Right renal cortex interstitium (tissue), 3 donors: ENCODE results near the gene METTL26. TPM values are rescaled to one million over a fixed set of nuclear protein-coding genes. Genes with fewer than 3 reads are reported as not detected.
A peak's percentile ranks its signal among the peaks of the same experiment; 100 is the strongest.

Source experiments
- DNase-seq, 3 donors: peaks; one replicate each; pipeline ENCODE4 v3.0.0-alpha.2; 2013; ENCODE audit warnings: low read depth in 3 of 3, low spot score in 2 of 3
- polyA plus RNA-seq, 3 donors: library from polyadenylated mRNA; unstranded; fragments of 120-200 nt; gene quantifications; one replicate each; pipeline ENCODE4 v1.2.1, GENCODE V29; 2013; ENCODE audit not compliant: insufficient read length in 3 of 3

METTL26 gene
- polyA plus RNA-seq, result 10 to 100 TPM; 34.8 to 45.2 (median 42.0) TPM

- peak; percentile 77 to 88 (median 85) for DNase-seq
Observed at GRCh38 chr16:636206-637080, at the start of gene METTL26. Gene METTL26 (minus strand): TSS chr16:636305. CDS start chr16:636290, 15 bp downstream.

GRCh38 chr16:684961-685696 is 49.0 kb upstream of the METTL26 start:
- no peak for DNase-seq

- peak in 2 of 3 donors; percentile 78 to 88 for DNase-seq
Observed at GRCh38 chr16:684071-684794, 48.1 kb upstream of the METTL26 start, which contains the start of gene JMJD8. Gene JMJD8 (minus strand): TSS chr16:684334. CDS start chr16:684319, 15 bp downstream.

- DNase-seq, result no peak
Observed at GRCh38 chr16:683396-684070, 47.4 kb upstream of the METTL26 start.

GRCh38 chr16:682493-683395 is 46.6 kb upstream of the METTL26 start:
- no peak for DNase-seq

GRCh38 chr16:681746-682427 is 45.8 kb upstream of the METTL26 start:
- DNase-seq, result no peak

- no peak for DNase-seq
Observed at GRCh38 chr16:680967-681745, 45.1 kb upstream of the METTL26 start.

- DNase-seq, result no peak
Observed at GRCh38 chr16:680625-680945, 44.5 kb upstream of the METTL26 start.

- DNase-seq, result peak in 1 of 3 donors; percentile 52
Observed at GRCh38 chr16:679814-680624, 43.9 kb upstream of the METTL26 start, which contains the start of gene STUB1. Gene STUB1 (plus strand): TSS chr16:680410. CDS start chr16:680526, 116 bp downstream.

- DNase-seq, result peak in 1 of 3 donors; percentile 49
Observed at GRCh38 chr16:678858-679813, 43.0 kb upstream of the METTL26 start.

- DNase-seq, result no peak
Observed at GRCh38 chr16:678209-678857, 42.2 kb upstream of the METTL26 start.

- no peak for DNase-seq
Observed at GRCh38 chr16:677316-678190, 41.4 kb upstream of the METTL26 start.

- DNase-seq, result no peak
Observed at GRCh38 chr16:676913-677312, 40.8 kb upstream of the METTL26 start.

- DNase-seq, result no peak
Observed at GRCh38 chr16:676565-676902, 40.4 kb upstream of the METTL26 start.
